Right cardiac atrium (tissue), 5 donors: ENCODE measurements around the gene PHRF1. TPM values are rescaled to one million over a fixed set of nuclear protein-coding genes. Genes with fewer than 3 reads are reported as not detected.

ENCODE experiments used
- ATAC-seq, 2 donors: fragments of 200-7000 bp; cut with Tn5 transposase; one replicate each; pipeline versions ENCODE4 v1.8.0 to v1.9.1; 2020; ENCODE audit warnings: moderate library complexity in 2 of 2, mild to moderate bottlenecking in 1 of 2
- DNase-seq, 3 donors: peaks; one replicate each; pipeline ENCODE4 v3.0.0-alpha.2; 2020
- H3K27ac ChIP-seq: one replicate; pipeline ENCODE4 v1.5.1; 2013; ENCODE audit warnings: mild to moderate bottlenecking, low read length, control low read depth, moderate library complexity
- H3K27me3 ChIP-seq: one replicate; pipeline ENCODE4 v1.6.1; 2013; ENCODE audit not compliant: control insufficient read depth, insufficient read depth
- H3K4me1 ChIP-seq: one replicate; pipeline ENCODE4 v1.6.1; 2013; ENCODE audit warnings: low read length; ENCODE audit not compliant: control insufficient read depth, insufficient read depth
- H3K4me3 ChIP-seq: one replicate; pipeline ENCODE4 v1.5.1; 2013; ENCODE audit warnings: low read length, control low read depth
- H3K9me3 ChIP-seq: one replicate; pipeline ENCODE4 v1.6.1; 2013; ENCODE audit warnings: low read length; ENCODE audit not compliant: control insufficient read depth
- WGBS: extraction: QIAGEN DNeasy Blood & Tissue Kit; methylation state at CpG from one replicate; pipeline ENCODE4 v1.1.7; 2013; 5-methylcytosine and 5-hydroxymethylcytosine counted together
- intact Hi-C, 4 donors: fragments of 100-400 bp; cut with DNase I; formaldehyde crosslinking; loops; one replicate each; pipeline versions ENCODE4 v1.11.0 to v1.14.0; 2022 to 2023
- microRNA-seq, 2 donors: library from miRNA; unstranded; fragments of <30 nt; microRNA quantifications; one replicate each; pipeline ENCODE4 v1.2.0, GENCODE V29; 2020 to 2021
- polyA plus RNA-seq: library from polyadenylated mRNA; stranded (reverse); fragments of 200-250 nt; gene quantifications from one replicate; pipeline ENCODE4 v1.2.3, GENCODE V29; 2013
- total RNA-seq, 4 donors: library from RNA; stranded (reverse); fragmentation: NEBNext Ultra II Directional; extraction: Animal tissue kit (Norgen Biotek cat#: 25700); gene quantifications; one replicate each; pipeline ENCODE4 v1.2.1, GENCODE V29; 2021
- donor health status: healthy with polysubstance abuse.
- donor health status: DM: no; HTN: yes; CAD: no.
- donor health status: DM: no; HTN: no; CAD: no.
- donor health status: DM: no; HTN: yes; CAD: no; lungs with severe emphysema.
- donor health status: DM: yes; HTN: yes; CAD: no.

The PHRF1 gene
- total and polyA plus RNA-seq, 5 donors: 17.0 to 20.8 (median 19.9) TPM

- Histone ChIP-seq H3K27me3 (no peaks in the 10 kb centered on the region), H3K4me1 (no peaks in the 10 kb centered on the region), H3K27ac (no peak overlapping the region), H3K9me3 (no peaks in the 10 kb centered on the region), H3K4me3 (no peak overlapping the region)
- DNase-seq (peak in 2 of 3 donors; percentile 24 to 32), ATAC-seq (peak in 1 of 2 donors; percentile 23)
- intact Hi-C loops: no loop called here
- WGBS: 91% methylated on average over 30 of the region's 30 CpGs
These were observed 78.9 kb downstream of the PHRF1 start for GRCh38 chr11:655036-655726.

- no peak overlapping the region for H3K27ac ChIP-seq
- intact Hi-C loops: no loop called here
- H3K9me3 ChIP-seq: no peaks in the 10 kb centered on the region
- no peaks in the 10 kb centered on the region for H3K4me1 ChIP-seq
- WGBS: 89% methylated on average over 14 of the region's 14 CpGs
- no peak overlapping the region for H3K4me3 ChIP-seq
- ATAC-seq (no peak), DNase-seq (peak in 1 of 3 donors; percentile 50)
- no peaks in the 10 kb centered on the region for H3K27me3 ChIP-seq
These were observed 80.2 kb downstream of the PHRF1 start for GRCh38 chr11:656426-656825.

- ATAC-seq: no peak
- intact Hi-C loops: no loop called here
- WGBS: 90% methylated on average over 7 of the region's 7 CpGs
These were observed 80.6 kb downstream of the PHRF1 start for GRCh38 chr11:656866-657265.

GRCh38 chr11:657691-658126, 81.4 kb downstream of the PHRF1 start:
- WGBS: 89% methylated on average over 14 of the region's 14 CpGs
- intact Hi-C loops: no loop called here
- DNase-seq: no peak

More at GRCh38 chr11:656866-657265, 80.6 kb downstream of the PHRF1 start:
- Histone ChIP-seq H3K4me3 (no peak overlapping the region), H3K9me3 (no peaks in the 10 kb centered on the region), H3K4me1 (no peaks in the 10 kb centered on the region), H3K27me3 (no peaks in the 10 kb centered on the region), H3K27ac (no peak overlapping the region)
- DNase-seq: peak in 1 of 3 donors; percentile 33

GRCh38 chr11:659532-660085, 83.3 kb downstream of the PHRF1 start:
- WGBS: 90% methylated on average over 16 of the region's 16 CpGs
- intact Hi-C loops: loop anchor here (5.0 to 10.0 kb wide), 2 partner anchors 63 to 65 kb away; no protein-coding TSS in a partner anchor
- Histone ChIP-seq H3K27ac (no peak overlapping the region), H3K4me1 (no peaks in the 10 kb centered on the region), H3K9me3 (no peaks in the 10 kb centered on the region), H3K4me3 (no peak overlapping the region), H3K27me3 (no peaks in the 10 kb centered on the region)
- ATAC-seq: peak in 1 of 2 donors; percentile 15
- peak in 2 of 3 donors; percentile 28 to 40 for DNase-seq

More at GRCh38 chr11:657691-658126, 81.4 kb downstream of the PHRF1 start:
- ATAC-seq: no peak
- Histone ChIP-seq H3K27me3 (no peaks in the 10 kb centered on the region), H3K4me1 (no peaks in the 10 kb centered on the region), H3K4me3 (no peak overlapping the region), H3K27ac (no peak overlapping the region), H3K9me3 (no peaks in the 10 kb centered on the region)

- no peak overlapping the region for H3K27ac ChIP-seq
- WGBS: 90% methylated on average over 19 of the region's 19 CpGs
- peak in 1 of 3 donors; percentile 40 for DNase-seq
- H3K9me3 ChIP-seq: no peaks in the 10 kb centered on the region
- no peaks in the 10 kb centered on the region for H3K4me1 ChIP-seq
- ATAC-seq: no peak
- no peak overlapping the region for H3K4me3 ChIP-seq
- H3K27me3 ChIP-seq: no peaks in the 10 kb centered on the region
- intact Hi-C loops: loop anchor here (5.0 to 10.0 kb wide), 2 partner anchors 62 to 65 kb away; no protein-coding TSS in a partner anchor
These were observed 84.0 kb downstream of the PHRF1 start for GRCh38 chr11:660281-660680.

- H3K27ac ChIP-seq: no peak overlapping the region
- no peaks in the 10 kb centered on the region for H3K4me1 ChIP-seq
- H3K27me3 ChIP-seq: no peaks in the 10 kb centered on the region
- DNase-seq (peak in 1 of 3 donors; percentile 28), ATAC-seq (no peak)
- intact Hi-C loops: loop anchor here (5.0 to 10.0 kb wide), 2 partner anchors 61 to 64 kb away; no protein-coding TSS in a partner anchor
- H3K9me3 ChIP-seq: no peaks in the 10 kb centered on the region
- WGBS: 88% methylated on average over 19 of the region's 19 CpGs
- H3K4me3 ChIP-seq: no peak overlapping the region
These were observed 84.6 kb downstream of the PHRF1 start for GRCh38 chr11:660681-661444.

Small RNA genes within 50 kb of the gene (microRNA-seq; reads per million reads assigned to microRNA genes)
- gene MIR210: 412 to 509 reads per million in 2 donors

Other genes starting within 250 kb of the PHRF1 start
- gene B4GALNT4, start 207.0 kb upstream of the PHRF1 start, total RNA-seq: 1 to 10 TPM; 1.0 to 1.6 (median 1.3) TPM
- 2.5 TPM for gene B4GALNT4, start 207.0 kb upstream of the PHRF1 start, polyA plus RNA-seq
- under 1 TPM; 0.26 to 0.88 (median 0.63) TPM for gene PKP3, start 182.3 kb upstream of the PHRF1 start, total RNA-seq
- gene PKP3, start 182.3 kb upstream of the PHRF1 start, polyA plus RNA-seq: 0.36 TPM
- 10 to 100 TPM; 28.6 to 42.4 (median 35.1) TPM for gene SIGIRR, start 161.5 kb upstream of the PHRF1 start, total RNA-seq
- gene SIGIRR, start 161.5 kb upstream of the PHRF1 start, polyA plus RNA-seq: 61.8 TPM
- under 1 TPM; 0.14 to 0.46 (median 0.20) TPM for gene ANO9, start 134.5 kb upstream of the PHRF1 start, total RNA-seq
- 0.20 TPM for gene ANO9, start 134.5 kb upstream of the PHRF1 start, polyA plus RNA-seq
- 10 to 100 TPM; 30.2 to 33.3 (median 30.9) TPM for gene PTDSS2, start 126.2 kb upstream of the PHRF1 start, total RNA-seq
- gene PTDSS2, start 126.2 kb upstream of the PHRF1 start, polyA plus RNA-seq: 30.7 TPM
- 100 to 1,000 TPM; 188 to 203 (median 195) TPM for gene RNH1, start 69.2 kb upstream of the PHRF1 start, total RNA-seq
- 162 TPM for gene RNH1, start 69.2 kb upstream of the PHRF1 start, polyA plus RNA-seq
- gene HRAS, start 40.9 kb upstream of the PHRF1 start, total RNA-seq: 10 to 100 TPM; 45.7 to 60.4 (median 49.3) TPM
- 64.4 TPM for gene HRAS, start 40.9 kb upstream of the PHRF1 start, polyA plus RNA-seq
- gene LRRC56, start 38.9 kb upstream of the PHRF1 start, total RNA-seq: under 1 TPM; 0.36 to 0.59 (median 0.43) TPM
- gene LRRC56, start 38.9 kb upstream of the PHRF1 start, polyA plus RNA-seq: 0.48 TPM
- gene LMNTD2, start 15.7 kb upstream of the PHRF1 start, total RNA-seq: 1 to 10 TPM in 2 of 4 donors, under 1 TPM in 2; 0.65 to 1.4 (median 0.83) TPM
- 0.50 TPM for gene LMNTD2, start 15.7 kb upstream of the PHRF1 start, polyA plus RNA-seq
- gene RASSF7, start 15.5 kb upstream of the PHRF1 start, total RNA-seq: 1 to 10 TPM; 2.5 to 6.3 (median 3.5) TPM
- gene RASSF7, start 15.5 kb upstream of the PHRF1 start, polyA plus RNA-seq: 5.3 TPM
- gene IRF7, start 39.5 kb downstream of the PHRF1 start, total RNA-seq: 10 to 100 TPM in 3 of 4 donors, 1 to 10 TPM in 1; 9.4 to 19.2 (median 13.5) TPM
- 14.8 TPM for gene IRF7, start 39.5 kb downstream of the PHRF1 start, polyA plus RNA-seq
- not detected for gene CDHR5, start 48.5 kb downstream of the PHRF1 start, total RNA-seq
- gene CDHR5, start 48.5 kb downstream of the PHRF1 start, polyA plus RNA-seq: 0.02 TPM
- 1 to 10 TPM in 2 of 4 donors, under 1 TPM in 1, not detected in 1; 0.79 to 1.2 (median 1.1) TPM for gene SCT, start 50.7 kb downstream of the PHRF1 start, total RNA-seq
- gene SCT, start 50.7 kb downstream of the PHRF1 start, polyA plus RNA-seq: not detected
- gene DRD4, start 60.8 kb downstream of the PHRF1 start, total RNA-seq: 1 to 10 TPM in 1 of 4 donors, under 1 TPM in 2, not detected in 1; 0.26 to 1.0 (median 0.29) TPM
- gene DRD4, start 60.8 kb downstream of the PHRF1 start, polyA plus RNA-seq: 0.14 TPM
- gene DEAF1, start 118.8 kb downstream of the PHRF1 start, total RNA-seq: 10 to 100 TPM; 18.2 to 25.2 (median 22.6) TPM
- 17.5 TPM for gene DEAF1, start 118.8 kb downstream of the PHRF1 start, polyA plus RNA-seq
- 10 to 100 TPM; 12.6 to 16.4 (median 14.3) TPM for gene TMEM80, start 119.3 kb downstream of the PHRF1 start, total RNA-seq
- gene TMEM80, start 119.3 kb downstream of the PHRF1 start, polyA plus RNA-seq: 17.6 TPM
- gene EPS8L2, start 129.8 kb downstream of the PHRF1 start, total RNA-seq: 1 to 10 TPM; 5.5 to 8.2 (median 6.3) TPM
- 3.1 TPM for gene EPS8L2, start 129.8 kb downstream of the PHRF1 start, polyA plus RNA-seq
- gene TALDO1, start 171.0 kb downstream of the PHRF1 start, total RNA-seq: 10 to 100 TPM; 84.7 to 99.9 (median 94.9) TPM
- 82.3 TPM for gene TALDO1, start 171.0 kb downstream of the PHRF1 start, polyA plus RNA-seq
- gene GATD1, start 201.0 kb downstream of the PHRF1 start, total RNA-seq: 10 to 100 TPM; 30.0 to 34.5 (median 30.8) TPM
- gene GATD1, start 201.0 kb downstream of the PHRF1 start, polyA plus RNA-seq: 26.7 TPM
- gene CEND1, start 213.6 kb downstream of the PHRF1 start, total RNA-seq: under 1 TPM in 3 of 4 donors, not detected in 1; 0.15 to 0.37 (median 0.28) TPM
- gene CEND1, start 213.6 kb downstream of the PHRF1 start, polyA plus RNA-seq: 0.59 TPM
- 1 to 10 TPM; 3.8 to 9.0 (median 6.5) TPM for gene SLC25A22, start 221.8 kb downstream of the PHRF1 start, total RNA-seq
- gene SLC25A22, start 221.8 kb downstream of the PHRF1 start, polyA plus RNA-seq: 4.1 TPM
- 1 to 10 TPM; 5.6 to 9.6 (median 8.9) TPM for gene PIDD1, start 228.8 kb downstream of the PHRF1 start, total RNA-seq
- gene PIDD1, start 228.8 kb downstream of the PHRF1 start, polyA plus RNA-seq: 10.4 TPM
- 1,000 to 10,000 TPM in 3 of 4 donors, 100 to 1,000 TPM in 1; 949 to 1,291 (median 1,094) TPM for gene RPLP2, start 233.5 kb downstream of the PHRF1 start, total RNA-seq
- gene RPLP2, start 233.5 kb downstream of the PHRF1 start, polyA plus RNA-seq: 859 TPM
- gene PNPLA2, start 242.4 kb downstream of the PHRF1 start, total RNA-seq: 100 to 1,000 TPM; 145 to 193 (median 177) TPM
- 147 TPM for gene PNPLA2, start 242.4 kb downstream of the PHRF1 start, polyA plus RNA-seq